ENCODE data around the gene RGS11. TPM values are rescaled to one million over a fixed set of nuclear protein-coding genes. Genes with fewer than 3 reads are reported as not detected.

Gene RGS11
- total and polyA plus RNA-seq, 2 experiments from 2014 or later, result 0.74 to 1.8 TPM

DNA sequence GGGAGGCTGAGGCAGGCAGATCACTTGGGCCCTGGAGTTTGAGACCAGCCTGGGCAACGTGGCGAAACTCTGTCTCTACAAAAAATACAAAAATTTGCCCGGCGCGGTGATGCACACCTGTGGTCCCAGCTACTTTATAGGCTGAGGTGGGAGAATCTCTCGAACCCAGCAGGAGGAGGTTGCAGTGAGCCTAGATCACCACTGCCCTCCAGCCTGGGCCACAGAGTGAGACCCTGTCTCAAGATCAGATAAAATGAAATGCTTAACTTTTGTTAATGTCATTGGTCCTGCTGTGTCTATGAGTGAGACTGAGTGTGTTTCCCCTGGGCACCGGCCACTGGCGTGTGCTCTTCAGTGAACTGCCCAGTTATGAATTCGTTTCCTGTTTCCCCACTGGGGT is 30.6 kb downstream of the RGS11 start (continued):
- TF ChIP-seq POLR2AphosphoS5 (IDR thresholded peaks at IDR 0.05; ENCODE audit: low read depth) (no peak), NANOG (IDR thresholded peaks at IDR 0.05; ENCODE audit: borderline replicate concordance) (no peak), ZNF331 (CRISPR knock-in tag; IDR thresholded peaks at IDR 0.05; ENCODE audit: low read depth) (no peak)
- TF ChIP-seq, protein P1, sequence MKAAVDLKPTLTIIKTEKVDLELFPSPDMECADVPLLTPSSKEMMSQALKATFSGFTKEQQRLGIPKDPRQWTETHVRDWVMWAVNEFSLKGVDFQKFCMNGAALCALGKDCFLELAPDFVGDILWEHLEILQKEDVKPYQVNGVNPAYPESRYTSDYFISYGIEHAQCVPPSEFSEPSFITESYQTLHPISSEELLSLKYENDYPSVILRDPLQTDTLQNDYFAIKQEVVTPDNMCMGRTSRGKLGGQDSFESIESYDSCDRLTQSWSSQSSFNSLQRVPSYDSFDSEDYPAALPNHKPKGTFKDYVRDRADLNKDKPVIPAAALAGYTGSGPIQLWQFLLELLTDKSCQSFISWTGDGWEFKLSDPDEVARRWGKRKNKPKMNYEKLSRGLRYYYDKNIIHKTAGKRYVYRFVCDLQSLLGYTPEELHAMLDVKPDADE (IDR thresholded peaks at IDR 0.05), result no peak

DNA sequence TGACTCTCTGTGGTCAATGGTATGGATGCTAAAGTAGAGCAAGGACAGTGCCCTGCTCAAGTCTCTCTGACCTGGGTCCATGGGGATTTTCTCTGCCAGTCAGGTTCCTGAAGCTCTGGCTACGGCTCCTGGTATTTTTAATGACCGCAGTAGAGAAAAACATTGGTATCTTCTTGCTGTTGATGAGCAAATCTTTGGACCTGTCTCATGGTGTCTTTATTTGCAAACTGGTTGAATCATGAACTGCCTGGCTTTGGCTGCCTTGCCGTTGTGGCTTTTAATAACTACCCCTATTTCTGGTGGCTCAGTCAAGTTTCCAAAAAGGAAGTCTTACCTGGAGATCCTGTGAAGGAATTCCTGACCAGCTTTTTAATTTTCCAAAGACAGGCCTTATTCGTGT is 32.4 kb downstream of the RGS11 start:
- Histone ChIP-seq H4K20me1 (replicated peaks; ENCODE audit: insufficient read depth) (peaks cover 6% of the 10 kb centered on the region), H3K79me2 (replicated peaks; ENCODE audit: insufficient read depth) (peaks cover 44% of the 10 kb centered on the region)
- DNase-seq (ENCODE audit: low spot score), result no peak
- no peak for TF ChIP-seq POLR2AphosphoS5 (IDR thresholded peaks at IDR 0.05; ENCODE audit: low read depth)
- TF ChIP-seq, protein P2, sequence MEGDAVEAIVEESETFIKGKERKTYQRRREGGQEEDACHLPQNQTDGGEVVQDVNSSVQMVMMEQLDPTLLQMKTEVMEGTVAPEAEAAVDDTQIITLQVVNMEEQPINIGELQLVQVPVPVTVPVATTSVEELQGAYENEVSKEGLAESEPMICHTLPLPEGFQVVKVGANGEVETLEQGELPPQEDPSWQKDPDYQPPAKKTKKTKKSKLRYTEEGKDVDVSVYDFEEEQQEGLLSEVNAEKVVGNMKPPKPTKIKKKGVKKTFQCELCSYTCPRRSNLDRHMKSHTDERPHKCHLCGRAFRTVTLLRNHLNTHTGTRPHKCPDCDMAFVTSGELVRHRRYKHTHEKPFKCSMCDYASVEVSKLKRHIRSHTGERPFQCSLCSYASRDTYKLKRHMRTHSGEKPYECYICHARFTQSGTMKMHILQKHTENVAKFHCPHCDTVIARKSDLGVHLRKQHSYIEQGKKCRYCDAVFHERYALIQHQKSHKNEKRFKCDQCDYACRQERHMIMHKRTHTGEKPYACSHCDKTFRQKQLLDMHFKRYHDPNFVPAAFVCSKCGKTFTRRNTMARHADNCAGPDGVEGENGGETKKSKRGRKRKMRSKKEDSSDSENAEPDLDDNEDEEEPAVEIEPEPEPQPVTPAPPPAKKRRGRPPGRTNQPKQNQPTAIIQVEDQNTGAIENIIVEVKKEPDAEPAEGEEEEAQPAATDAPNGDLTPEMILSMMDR (conservative IDR thresholded peaks at IDR 0.05; ENCODE audit: low read depth in 2 of 2), result no peak
- TF ChIP-seq STAT1 (IDR thresholded peaks at IDR 0.05; ENCODE audit: unreplicated experiment), result no peak
- TF ChIP-seq CREB1 (CRISPR knock-in tag; IDR thresholded peaks at IDR 0.05; ENCODE audit: low read depth), result no peak
- TF ChIP-seq, protein P3, sequence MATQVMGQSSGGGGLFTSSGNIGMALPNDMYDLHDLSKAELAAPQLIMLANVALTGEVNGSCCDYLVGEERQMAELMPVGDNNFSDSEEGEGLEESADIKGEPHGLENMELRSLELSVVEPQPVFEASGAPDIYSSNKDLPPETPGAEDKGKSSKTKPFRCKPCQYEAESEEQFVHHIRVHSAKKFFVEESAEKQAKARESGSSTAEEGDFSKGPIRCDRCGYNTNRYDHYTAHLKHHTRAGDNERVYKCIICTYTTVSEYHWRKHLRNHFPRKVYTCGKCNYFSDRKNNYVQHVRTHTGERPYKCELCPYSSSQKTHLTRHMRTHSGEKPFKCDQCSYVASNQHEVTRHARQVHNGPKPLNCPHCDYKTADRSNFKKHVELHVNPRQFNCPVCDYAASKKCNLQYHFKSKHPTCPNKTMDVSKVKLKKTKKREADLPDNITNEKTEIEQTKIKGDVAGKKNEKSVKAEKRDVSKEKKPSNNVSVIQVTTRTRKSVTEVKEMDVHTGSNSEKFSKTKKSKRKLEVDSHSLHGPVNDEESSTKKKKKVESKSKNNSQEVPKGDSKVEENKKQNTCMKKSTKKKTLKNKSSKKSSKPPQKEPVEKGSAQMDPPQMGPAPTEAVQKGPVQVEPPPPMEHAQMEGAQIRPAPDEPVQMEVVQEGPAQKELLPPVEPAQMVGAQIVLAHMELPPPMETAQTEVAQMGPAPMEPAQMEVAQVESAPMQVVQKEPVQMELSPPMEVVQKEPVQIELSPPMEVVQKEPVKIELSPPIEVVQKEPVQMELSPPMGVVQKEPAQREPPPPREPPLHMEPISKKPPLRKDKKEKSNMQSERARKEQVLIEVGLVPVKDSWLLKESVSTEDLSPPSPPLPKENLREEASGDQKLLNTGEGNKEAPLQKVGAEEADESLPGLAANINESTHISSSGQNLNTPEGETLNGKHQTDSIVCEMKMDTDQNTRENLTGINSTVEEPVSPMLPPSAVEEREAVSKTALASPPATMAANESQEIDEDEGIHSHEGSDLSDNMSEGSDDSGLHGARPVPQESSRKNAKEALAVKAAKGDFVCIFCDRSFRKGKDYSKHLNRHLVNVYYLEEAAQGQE (IDR thresholded peaks at IDR 0.05; ENCODE audit: unreplicated experiment), result no peak
- no peak for TF ChIP-seq EZH2 (IDR thresholded peaks at IDR 0.05; ENCODE audit: low read depth, unreplicated experiment)
- TF ChIP-seq ZNF114 (CRISPR knock-in tag; IDR thresholded peaks at IDR 0.05), result no peak
- TF ChIP-seq EZH2phosphoT487 (IDR thresholded peaks at IDR 0.05; ENCODE audit: unreplicated experiment), result no peak
- TF ChIP-seq, protein P4, sequence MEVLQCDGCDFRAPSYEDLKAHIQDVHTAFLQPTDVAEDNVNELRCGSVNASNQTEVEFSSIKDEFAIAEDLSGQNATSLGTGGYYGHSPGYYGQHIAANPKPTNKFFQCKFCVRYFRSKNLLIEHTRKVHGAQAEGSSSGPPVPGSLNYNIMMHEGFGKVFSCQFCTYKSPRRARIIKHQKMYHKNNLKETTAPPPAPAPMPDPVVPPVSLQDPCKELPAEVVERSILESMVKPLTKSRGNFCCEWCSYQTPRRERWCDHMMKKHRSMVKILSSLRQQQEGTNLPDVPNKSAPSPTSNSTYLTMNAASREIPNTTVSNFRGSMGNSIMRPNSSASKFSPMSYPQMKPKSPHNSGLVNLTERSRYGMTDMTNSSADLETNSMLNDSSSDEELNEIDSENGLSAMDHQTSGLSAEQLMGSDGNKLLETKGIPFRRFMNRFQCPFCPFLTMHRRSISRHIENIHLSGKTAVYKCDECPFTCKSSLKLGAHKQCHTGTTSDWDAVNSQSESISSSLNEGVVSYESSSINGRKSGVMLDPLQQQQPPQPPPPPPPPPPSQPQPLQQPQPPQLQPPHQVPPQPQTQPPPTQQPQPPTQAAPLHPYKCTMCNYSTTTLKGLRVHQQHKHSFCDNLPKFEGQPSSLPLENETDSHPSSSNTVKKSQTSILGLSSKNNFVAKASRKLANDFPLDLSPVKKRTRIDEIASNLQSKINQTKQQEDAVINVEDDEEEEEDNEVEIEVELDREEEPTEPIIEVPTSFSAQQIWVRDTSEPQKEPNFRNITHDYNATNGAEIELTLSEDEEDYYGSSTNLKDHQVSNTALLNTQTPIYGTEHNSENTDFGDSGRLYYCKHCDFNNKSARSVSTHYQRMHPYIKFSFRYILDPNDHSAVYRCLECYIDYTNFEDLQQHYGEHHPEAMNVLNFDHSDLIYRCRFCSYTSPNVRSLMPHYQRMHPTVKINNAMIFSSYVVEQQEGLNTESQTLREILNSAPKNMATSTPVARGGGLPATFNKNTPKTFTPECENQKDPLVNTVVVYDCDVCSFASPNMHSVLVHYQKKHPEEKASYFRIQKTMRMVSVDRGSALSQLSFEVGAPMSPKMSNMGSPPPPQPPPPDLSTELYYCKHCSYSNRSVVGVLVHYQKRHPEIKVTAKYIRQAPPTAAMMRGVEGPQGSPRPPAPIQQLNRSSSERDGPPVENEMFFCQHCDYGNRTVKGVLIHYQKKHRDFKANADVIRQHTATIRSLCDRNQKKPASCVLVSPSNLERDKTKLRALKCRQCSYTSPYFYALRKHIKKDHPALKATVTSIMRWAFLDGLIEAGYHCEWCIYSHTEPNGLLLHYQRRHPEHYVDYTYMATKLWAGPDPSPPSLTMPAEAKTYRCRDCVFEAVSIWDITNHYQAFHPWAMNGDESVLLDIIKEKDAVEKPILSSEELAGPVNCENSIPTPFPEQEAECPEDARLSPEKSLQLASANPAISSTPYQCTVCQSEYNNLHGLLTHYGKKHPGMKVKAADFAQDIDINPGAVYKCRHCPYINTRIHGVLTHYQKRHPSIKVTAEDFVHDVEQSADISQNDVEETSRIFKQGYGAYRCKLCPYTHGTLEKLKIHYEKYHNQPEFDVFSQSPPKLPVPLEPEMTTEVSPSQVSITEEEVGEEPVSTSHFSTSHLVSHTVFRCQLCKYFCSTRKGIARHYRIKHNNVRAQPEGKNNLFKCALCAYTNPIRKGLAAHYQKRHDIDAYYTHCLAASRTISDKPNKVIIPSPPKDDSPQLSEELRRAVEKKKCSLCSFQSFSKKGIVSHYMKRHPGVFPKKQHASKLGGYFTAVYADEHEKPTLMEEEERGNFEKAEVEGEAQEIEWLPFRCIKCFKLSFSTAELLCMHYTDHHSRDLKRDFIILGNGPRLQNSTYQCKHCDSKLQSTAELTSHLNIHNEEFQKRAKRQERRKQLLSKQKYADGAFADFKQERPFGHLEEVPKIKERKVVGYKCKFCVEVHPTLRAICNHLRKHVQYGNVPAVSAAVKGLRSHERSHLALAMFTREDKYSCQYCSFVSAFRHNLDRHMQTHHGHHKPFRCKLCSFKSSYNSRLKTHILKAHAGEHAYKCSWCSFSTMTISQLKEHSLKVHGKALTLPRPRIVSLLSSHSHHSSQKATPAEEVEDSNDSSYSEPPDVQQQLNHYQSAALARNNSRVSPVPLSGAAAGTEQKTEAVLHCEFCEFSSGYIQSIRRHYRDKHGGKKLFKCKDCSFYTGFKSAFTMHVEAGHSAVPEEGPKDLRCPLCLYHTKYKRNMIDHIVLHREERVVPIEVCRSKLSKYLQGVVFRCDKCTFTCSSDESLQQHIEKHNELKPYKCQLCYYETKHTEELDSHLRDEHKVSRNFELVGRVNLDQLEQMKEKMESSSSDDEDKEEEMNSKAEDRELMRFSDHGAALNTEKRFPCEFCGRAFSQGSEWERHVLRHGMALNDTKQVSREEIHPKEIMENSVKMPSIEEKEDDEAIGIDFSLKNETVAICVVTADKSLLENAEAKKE (CRISPR knock-in tag; IDR thresholded peaks at IDR 0.05), result no peak
- TF ChIP-seq, protein P1 (IDR thresholded peaks at IDR 0.05), result no peak

More for the DNA sequence above, 32.4 kb downstream of the RGS11 start:
- Histone ChIP-seq H3K4me3 (no peak overlapping the region), H3F3A (replicated peaks; ENCODE audit: low read depth) (0 out of 2 replicates have a peak, but pooled peaks cover 8% of the 10 kb centered on the region), H3K36me3 (ENCODE audit: insufficient read depth) (no peaks in the 10 kb centered on the region), H3K9me2 (ENCODE audit: insufficient read depth) (no peaks in the 10 kb centered on the region), H3K4me2 (no peak overlapping the region), H3K27me3 (ENCODE audit: insufficient read depth) (no peaks in the 10 kb centered on the region), H2AFZ (no peak overlapping the region), H3K27ac (ENCODE audit: low read depth) (peak overlapping the region; percentile 76; the same call in 1 of the 2 replicates), H3K4me1 (ENCODE audit: insufficient read depth) (no peaks in the 10 kb centered on the region)
- peaks cover 11% of the 10 kb centered on the region for H3K27me3 Mint-ChIP-seq (ENCODE audit: insufficient read depth, low read depth, poor library complexity)
- no peaks in the 10 kb centered on the region for H3K9me3 Mint-ChIP-seq
- no peaks in the 10 kb centered on the region for H3K4me1 Mint-ChIP-seq
- H3K36me3 Mint-ChIP-seq (ENCODE audit: low read depth), result no peaks in the 10 kb centered on the region
- no peak overlapping the region for H3K4me3 Mint-ChIP-seq
- no peak overlapping the region for H3K27ac Mint-ChIP-seq
- no peak for ATAC-seq
